OCI-M2 (cell line): ENCODE measurements around the gene PAPSS1.
"Not testable (repeated sequence)": the region's sequence is repeated elsewhere in the genome, so short reads cannot be mapped to it uniquely, and the experiment has no call there.

Source experiments
- DNase-seq: peaks from one replicate; lab custom pipeline; 2025; ENCODE audit not compliant: unreplicated experiment; lab: John Stamatoyannopoulos, UW

Gene PAPSS1

GRCh38 chr4:107691378-107691777 lies 28.7 kb downstream of the PAPSS1 start:
- no peak for DNase-seq

GRCh38 chr4:107689912-107690587 lies 30.0 kb downstream of the PAPSS1 start:
- no peak for DNase-seq

- no peak for DNase-seq
Observed at GRCh38 chr4:107688421-107688820, 31.6 kb downstream of the PAPSS1 start.

GRCh38 chr4:107685740-107686139 lies 34.3 kb downstream of the PAPSS1 start:
- DNase-seq: no peak

GRCh38 chr4:107683873-107684272 lies 36.2 kb downstream of the PAPSS1 start:
- no peak for DNase-seq

GRCh38 chr4:107682306-107682705 lies 37.7 kb downstream of the PAPSS1 start:
- DNase-seq: no peak

GRCh38 chr4:107669068-107669467 lies 51.0 kb downstream of the PAPSS1 start:
- no peak for DNase-seq

GRCh38 chr4:107666134-107666533 lies 53.9 kb downstream of the PAPSS1 start:
- no peak for DNase-seq

- DNase-seq: no peak
Observed at GRCh38 chr4:107665001-107665400, 55.0 kb downstream of the PAPSS1 start.

GRCh38 chr4:107658400-107659336 lies 61.4 kb downstream of the PAPSS1 start:
- DNase-seq: no peak

GRCh38 chr4:107655289-107655688 lies 64.7 kb downstream of the PAPSS1 start:
- no peak for DNase-seq

- DNase-seq: no peak
Observed at GRCh38 chr4:107654694-107655093, 65.3 kb downstream of the PAPSS1 start.

GRCh38 chr4:107651408-107651807 lies 68.6 kb downstream of the PAPSS1 start:
- DNase-seq: not testable (repeated sequence)

GRCh38 chr4:107650251-107650650 lies 69.8 kb downstream of the PAPSS1 start:
- DNase-seq: no peak

GRCh38 chr4:107648178-107648991 lies 71.6 kb downstream of the PAPSS1 start:
- no peak for DNase-seq

- DNase-seq: no peak
Observed at GRCh38 chr4:107647591-107647990, 72.4 kb downstream of the PAPSS1 start.

GRCh38 chr4:107645604-107646003 lies 74.4 kb downstream of the PAPSS1 start:
- DNase-seq: no peak

GRCh38 chr4:107643021-107643420 lies 77.0 kb downstream of the PAPSS1 start:
- no peak for DNase-seq

GRCh38 chr4:107640878-107641277 lies 79.2 kb downstream of the PAPSS1 start:
- DNase-seq: no peak

- no peak for DNase-seq
Observed at GRCh38 chr4:107640197-107640596, 79.8 kb downstream of the PAPSS1 start.

- no peak for DNase-seq
Observed at GRCh38 chr4:107635735-107636134, 84.3 kb downstream of the PAPSS1 start.
